Measurements from ENCODE around the gene PIK3AP1. TPM values are rescaled to one million over a fixed set of nuclear protein-coding genes. Genes with fewer than 3 reads are reported as not detected.
A peak's percentile ranks its signal among the peaks of the same experiment; 100 is the strongest.

The PIK3AP1 gene
- total RNA-seq, 1 donor from 2014 or later: 17.7 TPM

DNA sequence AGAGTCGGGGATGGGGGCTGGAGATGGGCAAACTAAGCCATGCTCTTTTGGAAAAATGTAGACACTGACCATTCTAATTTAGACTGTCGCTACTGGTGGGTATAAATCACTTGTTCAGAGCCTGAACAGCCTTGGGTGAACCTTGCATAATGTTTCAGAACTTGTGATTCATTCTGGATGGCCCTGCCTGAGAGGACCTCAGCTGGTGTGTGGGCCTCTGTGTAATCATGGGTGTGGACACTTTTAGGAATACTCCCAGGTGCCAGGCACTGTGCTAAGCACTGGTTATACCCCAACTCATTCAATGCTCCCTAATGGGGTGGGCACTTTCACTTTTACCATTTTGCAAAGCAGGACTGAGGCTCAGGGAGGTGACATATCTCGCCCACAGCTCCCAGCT is 106.7 kb downstream of the PIK3AP1 start:
- no peak for DNase-seq (ENCODE audit: low spot score)

GRCh38 chr10:96612055-96612830 is 108.1 kb downstream of the PIK3AP1 start:
- no peak for DNase-seq (ENCODE audit: low spot score)

DNA sequence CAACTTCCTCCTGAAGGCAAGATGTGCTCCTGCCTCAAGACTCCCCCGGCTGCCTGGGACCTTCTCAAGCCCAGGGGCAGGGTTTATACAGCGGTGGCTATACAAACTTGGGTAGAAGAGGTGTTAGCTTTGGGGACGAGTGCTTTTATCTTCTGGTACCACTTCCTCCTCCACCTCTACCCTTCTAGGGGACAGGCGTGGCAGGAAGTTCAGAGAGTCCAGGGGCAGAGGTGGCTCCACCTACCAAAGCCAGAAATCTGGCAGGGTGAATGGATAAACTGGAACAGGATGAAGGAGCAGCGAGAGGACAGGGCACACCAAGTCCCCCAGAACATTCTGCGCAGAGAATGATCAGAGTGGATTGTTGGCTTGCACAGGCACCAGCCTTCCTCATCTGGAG is 109.5 kb downstream of the PIK3AP1 start:
- DNase-seq (ENCODE audit: low spot score): no peak

DNA sequence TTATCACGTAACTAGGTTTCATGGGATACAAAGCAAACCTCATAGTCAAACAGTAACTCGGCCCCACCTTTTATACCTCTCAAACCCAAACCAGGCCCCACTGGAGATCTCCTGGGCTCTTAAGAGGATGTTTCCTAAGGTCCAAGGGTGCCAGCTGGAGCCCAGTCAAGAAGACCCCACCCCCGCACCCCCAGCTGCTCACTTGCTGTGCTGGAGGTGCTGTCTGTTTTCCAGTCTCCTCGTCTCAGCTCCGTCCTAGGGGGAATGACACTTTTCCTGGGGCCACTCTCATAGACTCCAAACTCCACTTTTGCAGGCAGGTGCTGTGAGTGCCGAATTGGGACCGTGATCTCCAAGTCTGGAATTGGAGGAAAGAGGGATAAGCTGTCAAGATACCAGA is 110.8 kb downstream of the PIK3AP1 start:
- no peak for DNase-seq (ENCODE audit: low spot score)

DNA sequence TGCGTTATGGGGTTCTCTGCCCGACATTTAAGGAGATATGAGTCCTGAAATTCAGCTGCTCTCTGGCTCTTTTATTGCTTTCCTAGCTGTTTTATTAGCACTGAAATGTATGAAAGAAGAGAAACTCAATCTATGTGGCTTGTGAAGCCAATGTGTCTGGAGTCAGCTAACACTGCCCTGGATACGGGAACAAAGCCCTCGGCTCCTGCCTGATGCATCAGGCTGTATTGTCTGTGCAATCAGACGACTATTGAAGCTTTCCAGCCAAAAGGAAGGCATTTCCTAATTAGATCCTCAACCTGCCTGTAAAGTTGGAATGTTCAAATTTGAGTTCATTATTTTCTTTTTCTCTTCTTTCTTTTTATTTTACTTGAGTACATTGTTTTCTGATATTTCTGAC is 111.5 kb downstream of the PIK3AP1 start:
- no peak for DNase-seq (ENCODE audit: low spot score)

- DNase-seq (ENCODE audit: low spot score): no peak
Measured at GRCh38 chr10:96608262-96608661, 112.1 kb downstream of the PIK3AP1 start.

GRCh38 chr10:96606946-96607345 is 113.4 kb downstream of the PIK3AP1 start:
- DNase-seq (ENCODE audit: low spot score): no peak

DNA sequence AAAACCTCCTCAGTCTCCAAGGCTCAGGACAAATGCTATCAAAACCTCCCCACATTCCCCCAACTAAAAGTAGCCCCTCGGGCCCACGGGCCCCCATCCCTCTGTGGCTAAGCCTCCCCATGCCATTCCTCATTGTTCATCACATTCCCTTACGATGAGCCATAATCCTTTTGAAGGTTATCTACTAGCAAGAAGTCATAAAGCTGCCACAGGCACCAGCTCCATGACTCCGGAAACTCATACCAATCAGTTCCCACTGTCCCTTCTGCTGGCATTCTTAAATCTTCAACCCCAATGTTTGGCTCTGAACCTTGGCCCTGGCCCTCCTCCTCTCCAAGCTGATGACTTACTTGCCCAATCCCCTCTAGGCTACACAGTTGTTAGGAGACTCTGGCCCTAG is 114.1 kb downstream of the PIK3AP1 start:
- DNase-seq (ENCODE audit: low spot score): no peak

DNA sequence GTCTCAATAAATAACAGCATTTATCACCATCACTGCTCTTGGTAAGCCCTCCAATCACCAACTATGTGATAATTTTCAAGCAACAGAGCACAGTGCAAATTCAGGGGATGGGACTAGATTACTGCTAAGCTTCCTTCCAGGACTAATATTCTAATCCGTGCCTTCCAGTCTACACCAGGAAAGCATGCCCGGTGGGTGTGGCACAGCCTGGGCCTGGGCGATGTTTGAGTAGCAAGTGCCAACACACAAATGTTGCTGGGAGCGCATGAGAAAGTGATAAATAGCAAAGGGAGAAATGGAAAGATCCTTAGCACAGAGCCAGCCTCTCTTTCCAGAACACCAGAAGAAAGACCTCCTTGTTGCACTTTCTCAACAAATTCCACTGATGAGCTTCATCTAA is 120.0 kb downstream of the PIK3AP1 start:
- DNase-seq (ENCODE audit: low spot score): no peak

DNA sequence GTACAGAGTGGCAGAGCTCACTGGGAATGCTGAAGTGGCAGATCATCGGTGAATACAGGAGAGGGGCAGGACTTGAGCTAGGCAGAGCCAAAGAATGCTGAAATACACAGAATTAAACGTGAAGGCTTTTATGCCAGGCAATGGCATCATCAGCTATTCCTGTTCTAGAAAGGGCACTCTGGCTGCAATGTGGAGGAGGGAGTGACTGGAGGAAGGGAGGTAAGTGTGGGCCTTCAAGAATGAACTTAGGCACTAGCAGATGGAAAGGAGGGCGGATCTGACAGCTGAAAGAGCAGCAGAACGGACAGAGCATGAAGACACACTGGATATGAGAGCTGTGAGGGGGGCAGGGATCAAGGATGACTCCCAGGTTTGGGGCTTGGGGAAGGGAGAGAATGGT is 121.5 kb downstream of the PIK3AP1 start:
- DNase-seq (ENCODE audit: low spot score): no peak

GRCh38 chr10:96596422-96597407 is 123.6 kb downstream of the PIK3AP1 start:
- no peak for DNase-seq (ENCODE audit: low spot score)

DNA sequence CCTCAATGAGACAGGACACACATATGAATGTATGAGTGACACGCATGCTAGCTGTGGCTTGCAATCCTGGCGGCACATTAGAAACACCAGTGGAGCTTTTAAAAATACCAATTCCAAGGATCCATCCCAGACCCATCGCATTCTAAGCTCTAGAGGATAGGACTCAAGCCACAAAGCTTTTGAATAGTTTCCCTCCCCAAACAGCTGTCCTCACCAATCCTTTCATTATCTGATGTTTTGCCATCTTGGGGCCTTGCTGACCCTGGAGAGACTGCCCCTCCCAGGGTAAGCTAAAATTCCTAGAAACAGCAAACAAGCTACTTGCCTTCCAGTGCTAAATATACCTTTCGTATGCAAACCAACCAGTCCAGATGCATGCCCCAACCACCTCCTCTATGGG is 124.6 kb downstream of the PIK3AP1 start:
- DNase-seq (ENCODE audit: low spot score): no peak

DNA sequence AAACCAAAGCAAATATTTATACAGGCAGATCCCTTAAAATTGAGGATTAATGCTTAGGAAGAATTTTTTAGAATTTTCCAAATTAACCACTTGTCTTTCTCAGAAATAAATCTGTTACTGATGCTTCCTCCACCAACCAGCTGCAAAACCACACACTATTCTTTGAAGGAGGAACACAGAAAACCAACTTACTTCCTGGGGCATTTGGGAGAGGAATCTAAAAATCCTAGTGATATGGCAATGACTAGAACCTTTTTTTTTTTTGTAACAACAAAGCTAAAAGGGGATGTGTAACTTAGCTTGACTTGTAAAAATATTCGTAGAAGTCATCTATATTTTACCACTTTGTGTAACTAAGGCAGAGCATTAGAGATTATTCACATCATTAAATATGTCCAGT is 128.4 kb downstream of the PIK3AP1 start:
- no peak for DNase-seq (ENCODE audit: low spot score)

DNA sequence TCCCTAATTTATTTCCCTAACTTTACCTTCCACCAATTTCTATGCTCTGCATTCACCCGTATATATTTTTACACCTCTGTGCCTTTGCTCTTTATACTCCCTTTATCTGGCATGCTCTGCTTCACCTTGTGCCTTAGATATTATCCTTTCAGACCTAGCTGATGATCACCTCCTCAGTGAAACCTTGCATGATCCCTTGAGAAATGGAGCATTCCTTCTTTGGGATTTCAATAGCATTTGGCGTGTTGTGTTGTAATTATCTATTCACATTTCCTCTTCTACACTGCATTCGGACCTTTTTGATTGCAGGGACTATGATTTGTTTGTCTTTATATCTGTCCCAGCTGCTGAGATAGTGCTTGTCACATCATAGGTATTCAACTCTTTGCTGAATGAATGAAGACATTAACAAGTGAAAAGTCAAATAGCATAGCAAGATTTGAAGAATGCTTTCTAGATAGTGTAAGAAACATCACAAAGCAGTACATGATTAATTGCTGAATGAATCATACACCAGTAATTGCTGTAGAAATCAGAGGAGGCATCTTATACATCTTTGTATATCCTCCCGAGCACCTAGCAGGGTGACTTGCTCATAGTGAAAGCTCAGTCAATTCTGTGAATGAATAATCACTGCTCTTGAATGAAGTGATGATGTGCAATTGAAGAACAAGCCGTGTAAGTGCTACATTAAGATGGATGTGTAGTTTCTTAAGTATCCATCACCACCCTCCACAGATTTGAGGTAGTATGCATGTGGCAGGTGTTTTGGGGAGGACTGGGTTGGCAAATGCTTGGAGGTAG is 131.5 kb downstream of the PIK3AP1 start:
- DNase-seq (ENCODE audit: low spot score): no peak

GRCh38 chr10:96588060-96588554 is 132.2 kb downstream of the PIK3AP1 start:
- DNase-seq (ENCODE audit: low spot score): no peak

DNA sequence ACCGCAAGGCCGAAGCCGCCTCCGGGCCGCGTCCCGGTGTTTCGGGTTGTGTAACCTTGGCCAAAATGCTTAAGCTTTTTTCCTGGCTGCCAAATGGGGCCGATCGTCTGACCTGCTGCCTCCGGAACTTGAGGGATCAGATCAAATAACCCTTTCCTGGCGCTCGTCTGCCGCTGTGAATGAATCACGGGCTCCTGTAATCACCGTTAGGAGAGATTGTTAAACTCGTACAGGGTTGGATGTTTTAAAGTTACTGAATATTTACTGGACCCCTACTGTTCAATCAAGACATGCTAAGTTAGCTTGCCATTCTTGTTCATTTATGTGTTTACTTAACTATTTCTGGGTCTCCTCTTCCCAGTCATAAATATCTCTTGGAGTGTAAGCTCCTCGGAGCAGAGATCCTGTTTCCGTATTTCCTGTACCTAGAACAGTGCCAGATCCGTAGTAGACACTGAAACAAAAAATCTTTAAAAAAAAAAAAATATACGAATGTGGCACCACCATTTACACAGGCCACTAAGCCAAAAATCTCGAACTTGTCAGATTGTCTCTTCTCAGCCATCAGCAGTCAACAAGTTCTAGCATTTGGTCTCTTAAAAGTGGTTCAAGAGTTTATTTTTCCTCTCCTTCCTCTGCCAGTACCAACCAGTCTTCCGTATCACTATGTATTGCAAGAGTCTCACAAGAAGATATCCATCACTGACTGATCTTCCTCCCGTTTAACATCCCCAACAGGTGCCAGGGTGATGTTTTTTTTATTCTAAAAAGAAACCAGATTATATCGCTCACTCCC is 132.9 kb downstream of the PIK3AP1 start:
- peak; percentile 91 for DNase-seq (ENCODE audit: low spot score)

- DNase-seq (ENCODE audit: low spot score): peak; percentile 98
Measured at GRCh38 chr10:96586419-96587263, 133.7 kb downstream of the PIK3AP1 start, which contains the start of gene TM9SF3. TSS of gene TM9SF3 (minus strand) at chr10:96587012. CDS start at chr10:96586835, 177 bp downstream.

DNA sequence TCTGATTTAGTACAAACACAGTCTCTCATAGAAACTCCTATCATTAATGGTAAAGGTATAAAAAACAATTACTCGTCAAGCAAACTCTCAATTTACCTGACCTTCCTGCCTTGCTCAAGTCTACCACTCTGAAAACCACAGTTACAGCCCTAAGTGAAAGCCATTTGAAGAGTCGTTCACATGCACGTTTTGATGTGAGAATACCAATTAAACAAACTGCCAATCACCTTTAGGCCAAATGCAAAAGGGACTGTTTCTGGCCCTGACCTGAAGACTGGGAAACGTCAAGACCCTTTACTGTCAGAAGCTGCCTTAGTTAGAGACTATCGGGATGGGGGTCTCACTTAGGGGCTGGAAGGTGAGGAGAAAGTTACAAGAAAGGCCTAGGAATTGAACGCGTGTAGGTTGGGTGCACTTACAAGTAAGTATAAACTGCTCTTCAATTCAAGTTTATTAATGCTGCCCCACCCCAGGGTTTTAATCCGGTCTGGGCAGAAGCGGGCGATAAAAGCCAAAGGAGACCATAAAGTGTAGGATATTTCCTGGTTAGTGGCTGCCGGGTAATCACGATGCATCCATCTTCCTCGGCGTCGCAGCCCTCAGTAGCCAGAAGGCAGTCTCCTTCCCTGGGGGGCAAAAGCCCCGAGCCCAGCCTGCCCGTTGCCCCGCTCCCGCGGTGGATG is 134.4 kb downstream of the PIK3AP1 start:
- DNase-seq (ENCODE audit: low spot score): no peak

DNA sequence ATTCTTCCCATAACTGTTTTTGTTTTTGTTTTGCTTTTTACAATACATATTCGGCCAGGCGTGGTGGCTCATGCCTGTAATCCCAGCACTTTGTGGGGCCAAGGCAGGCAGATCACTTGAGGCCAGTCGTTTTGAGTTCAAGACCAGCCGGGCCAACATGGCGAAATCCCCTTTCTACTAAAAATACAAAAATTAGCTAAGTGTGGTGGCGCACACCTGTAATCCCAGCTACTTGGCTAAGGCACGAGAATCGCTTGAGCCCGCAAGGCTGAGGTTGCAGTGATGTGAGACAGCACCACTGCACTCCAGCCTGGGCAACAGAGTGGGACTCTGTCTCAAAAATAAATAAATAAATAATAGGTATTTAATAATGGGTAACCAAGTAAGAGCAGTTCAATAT is 135.8 kb downstream of the PIK3AP1 start:
- DNase-seq (ENCODE audit: low spot score): no peak

All from mesenteric fat pad (tissue), 1 donor.